ENCODE results near the gene GON4L. TPM values are rescaled to one million over a fixed set of nuclear protein-coding genes. Genes with fewer than 3 reads are reported as not detected.

GON4L gene
- polyA plus RNA-seq, 1 of the 3 experiments (the other 2 are of a cell fraction): 16.5 TPM

- peak overlapping the region; percentile 42 for H3K4me2 ChIP-seq
- TF ChIP-seq NFIC (IDR thresholded peaks at IDR 0.05; ENCODE audit: borderline replicate concordance): peak; percentile 45; the same call in 1 of the 2 replicates
- TF ChIP-seq JUND (IDR thresholded peaks at IDR 0.05): no peak
- ChIA-PET CTCF (interaction anchor here (1.5 kb wide), 1 partner anchor 13 kb away, joined by 5 read pairs; no protein-coding TSS in a partner anchor), POLR2A (no interaction called here)
- WGBS (ENCODE audit: low lambda C conversion rate): 87% methylated on average over 9 of the region's 9 CpGs
- no peaks in the 10 kb centered on the region for H3K9me2 ChIP-seq
- H3K9ac ChIP-seq: no peak overlapping the region
- no peaks in the 10 kb centered on the region for H3K9me3 ChIP-seq
- no peaks in the 10 kb centered on the region for H3K27me3 ChIP-seq (ENCODE audit: insufficient read depth)
- H3K4me1 ChIP-seq (ENCODE audit: control insufficient read depth in 1 of 2, insufficient read depth in 2 of 2, low read depth in 1 of 2, low read length in 1 of 2): peaks cover 0 to 21% of the 10 kb centered on the region in 2 experiments; a peak in 2 of 4 replicates
- H3K27ac ChIP-seq (ENCODE audit: low read depth in 2 of 2, low read length in 1 of 2): peak overlapping the region in 1 of 2 experiments; percentile 53; a peak in 3 of 4 replicates
- peaks cover 39% of the 10 kb centered on the region for H3F3A ChIP-seq (replicated peaks; ENCODE audit: insufficient read depth)
- H3K4me3 ChIP-seq (ENCODE audit: low read depth in 2 of 2, low read length in 1 of 2): no peak overlapping the region; a peak in 1 of 4 replicates
- H3K36me3 ChIP-seq (replicated peaks in 1 of 2; ENCODE audit: control insufficient read depth in 1 of 2, insufficient read depth in 2 of 2, low read length in 1 of 2): peaks cover 12 to 22% of the 10 kb centered on the region in 2 experiments
- H3K79me2 ChIP-seq (ENCODE audit: insufficient read depth): no peaks in the 10 kb centered on the region
- H2AFZ ChIP-seq (ENCODE audit: low read depth): no peak overlapping the region
- no peak for DNase-seq
- H4K20me1 ChIP-seq (ENCODE audit: insufficient read depth): no peaks in the 10 kb centered on the region
Observed at GRCh38 chr1:155884031-155884960, 27.3 kb upstream of the GON4L start.

GRCh38 chr1:155882766-155883165 lies 25.8 kb upstream of the GON4L start:
- ChIA-PET POLR2A (no interaction called here), CTCF (interaction anchor here (1.5 kb wide), 1 partner anchor 10 kb away, joined by 5 read pairs; no protein-coding TSS in a partner anchor)
- H3K36me3 ChIP-seq (replicated peaks in 1 of 2; ENCODE audit: control insufficient read depth in 1 of 2, insufficient read depth in 2 of 2, low read length in 1 of 2): peaks cover 12 to 22% of the 10 kb centered on the region in 2 experiments
- no peak overlapping the region for H2AFZ ChIP-seq (ENCODE audit: low read depth)
- H3K9me3 ChIP-seq: no peaks in the 10 kb centered on the region
- WGBS (ENCODE audit: low lambda C conversion rate): 76% methylated on average over 2 of the region's 2 CpGs
- no peak for TF ChIP-seq JUND (IDR thresholded peaks at IDR 0.05)
- no peak for TF ChIP-seq RCOR1 (IDR thresholded peaks at IDR 0.05; ENCODE audit: low read length)
- no peak for TF ChIP-seq USF2 (IDR thresholded peaks at IDR 0.05; ENCODE audit: borderline replicate concordance, low read depth, low read length)
- TF ChIP-seq RFX5 (IDR thresholded peaks at IDR 0.05; ENCODE audit: low read length): no peak
- TF ChIP-seq GABPA (IDR thresholded peaks at IDR 0.05; ENCODE audit: low read depth): no peak
- TF ChIP-seq RAD21 (IDR thresholded peaks at IDR 0.05; ENCODE audit: low read length): no peak
- no peak for TF ChIP-seq NRF1 (IDR thresholded peaks at IDR 0.05; ENCODE audit: low read depth, low read length)
- no peak for TF ChIP-seq EZH2phosphoT487 (IDR thresholded peaks at IDR 0.05; ENCODE audit: borderline replicate concordance, low read depth)
- TF ChIP-seq TCF12 (IDR thresholded peaks at IDR 0.05): no peak
- TF ChIP-seq FOXJ3 (CRISPR knock-in tag; IDR thresholded peaks at IDR 0.05): no peak
- no peak for TF ChIP-seq TAF1 (IDR thresholded peaks at IDR 0.05; ENCODE audit: borderline replicate concordance, low read depth, low read length)
- no peak for TF ChIP-seq YY1 (IDR thresholded peaks at IDR 0.05; ENCODE audit: low read depth)
- H3K79me2 ChIP-seq (ENCODE audit: insufficient read depth): 0 out of 2 replicates have a peak, but pooled peaks cover 4% of the 10 kb centered on the region
- peaks cover 27% of the 10 kb centered on the region for H3F3A ChIP-seq (replicated peaks; ENCODE audit: insufficient read depth)
- no peaks in the 10 kb centered on the region for H4K20me1 ChIP-seq (ENCODE audit: insufficient read depth)
- peaks cover 0 to 8% of the 10 kb centered on the region in 2 experiments; a peak in 2 of 4 replicates for H3K4me1 ChIP-seq (ENCODE audit: control insufficient read depth in 1 of 2, insufficient read depth in 2 of 2, low read depth in 1 of 2, low read length in 1 of 2)
- H3K9me2 ChIP-seq: no peaks in the 10 kb centered on the region
- DNase-seq: no peak
- H3K4me2 ChIP-seq: no peak overlapping the region
- H3K4me3 ChIP-seq (ENCODE audit: low read depth in 2 of 2, low read length in 1 of 2): no peak overlapping the region
- no peak overlapping the region for H3K27ac ChIP-seq (ENCODE audit: low read depth in 2 of 2, low read length in 1 of 2)
- no peaks in the 10 kb centered on the region for H3K27me3 ChIP-seq (ENCODE audit: insufficient read depth)
- H3K9ac ChIP-seq: no peak overlapping the region
